ENCODE measurements around the gene C18orf63. TPM values are rescaled to one million over a fixed set of nuclear protein-coding genes. Genes with fewer than 3 reads are reported as not detected.
A peak's percentile ranks its signal among the peaks of the same experiment; 100 is the strongest.

Gene C18orf63
- total and polyA plus RNA-seq, 4 experiments from 2014 or later: not detected

- Histone ChIP-seq H3K27ac (ENCODE audit: low read depth, low read length) (no peak overlapping the region), H3K4me3 (ENCODE audit: low read length in 2 of 2) (no peak overlapping the region), H3K4me1 (ENCODE audit: insufficient read depth, low read length) (peaks cover 68% of the 10 kb centered on the region), H3K27me3 (ENCODE audit: insufficient read depth, low read length) (no peaks in the 10 kb centered on the region), H3K36me3 (ENCODE audit: insufficient read depth, low read length) (no peaks in the 10 kb centered on the region), H3K9me3 (ENCODE audit: control insufficient read depth in 1 of 2, low read length in 2 of 2) (no peaks in the 10 kb centered on the region)
- Mint-ChIP-seq H3K9me3 (peaks cover 0 to 2% (median 0%) of the 10 kb centered on the region in 8 donors), H3K27ac (peak overlapping the region; percentile 2 to 93 (median 80)), H3K4me1 (peaks cover 40 to 69% (median 53%) of the 10 kb centered on the region in 4 donors), H3K27me3 (peaks cover 0 to 2% of the 10 kb centered on the region in 2 donors), H3K4me3 (peak overlapping the region in 2 of 8 donors; percentile 20 to 26), H3K36me3 (peaks cover 0 to 1% of the 10 kb centered on the region in 2 donors)
- intact Hi-C loops (cut with micrococcal nuclease): no loop called here
- no peak for DNase-seq
- CTCF ChIA-PET (ENCODE audit: partially characterized antibody): interaction anchor here (11.9 kb wide), 1 partner anchor 117 kb away, joined by 124 read pairs; the partner anchor contains the start of gene CNDP2
- POLR2A ChIA-PET (ENCODE audit: partially characterized antibody): interaction anchor here (2.3 kb wide), 1 partner anchor 122 kb away, joined by 7 read pairs; no protein-coding TSS in a partner anchor
Observed at GRCh38 chr18:74376523-74376922, 60.9 kb downstream of the C18orf63 start.

- no peaks in the 10 kb centered on the region for H3K27me3 ChIP-seq (ENCODE audit: insufficient read depth, low read length)
- Mint-ChIP-seq H3K9me3 (peaks cover 0 to 2% (median 0%) of the 10 kb centered on the region in 8 donors), H3K27ac (peak overlapping the region; percentile 49 to 95 (median 84)), H3K27me3 (no peaks in the 10 kb centered on the region), H3K4me3 (peak overlapping the region in 6 of 8 donors; percentile 40 to 69 (median 62)), H3K4me1 (peaks cover 33 to 60% (median 45%) of the 10 kb centered on the region in 4 donors), H3K36me3 (peaks cover 0 to 1% of the 10 kb centered on the region in 2 donors)
- CTCF ChIA-PET (ENCODE audit: partially characterized antibody): interaction anchor here (0.7 to 11.9 kb wide), 12 partner anchors 9 to 295 kb away, joined by 3 to 124 read pairs (median 3); partner anchors contain the start of gene CNDP2
- no peak overlapping the region for H3K27ac ChIP-seq (ENCODE audit: low read depth, low read length)
- no peaks in the 10 kb centered on the region for H3K36me3 ChIP-seq (ENCODE audit: insufficient read depth, low read length)
- no peaks in the 10 kb centered on the region for H3K9me3 ChIP-seq (ENCODE audit: control insufficient read depth in 1 of 2, low read length in 2 of 2)
- intact Hi-C loops (cut with micrococcal nuclease): no loop called here
- no peak overlapping the region for H3K4me3 ChIP-seq (ENCODE audit: low read length in 2 of 2)
- POLR2A ChIA-PET (ENCODE audit: partially characterized antibody): interaction anchor here (0.7 to 2.3 kb wide), 9 partner anchors 9 to 229 kb away, joined by 3 to 11 read pairs (median 4); partner anchors contain the start of genes CNDP2, TIMM21 and ZNF407
- H3K4me1 ChIP-seq (ENCODE audit: insufficient read depth, low read length): peaks cover 55% of the 10 kb centered on the region
- no peak for DNase-seq
Observed at GRCh38 chr18:74377776-74378175, 62.1 kb downstream of the C18orf63 start.

- no peaks in the 10 kb centered on the region for H3K27me3 Mint-ChIP-seq
- peak overlapping the region in 7 of 8 donors; percentile 40 to 69 (median 61) for H3K4me3 Mint-ChIP-seq
- Histone ChIP-seq H3K27ac (ENCODE audit: low read depth, low read length) (no peak overlapping the region), H3K4me1 (ENCODE audit: insufficient read depth, low read length) (peaks cover 50% of the 10 kb centered on the region), H3K36me3 (ENCODE audit: insufficient read depth, low read length) (no peaks in the 10 kb centered on the region), H3K9me3 (ENCODE audit: control insufficient read depth in 1 of 2, low read length in 2 of 2) (no peaks in the 10 kb centered on the region), H3K4me3 (ENCODE audit: low read length in 2 of 2) (no peak overlapping the region), H3K27me3 (ENCODE audit: insufficient read depth, low read length) (no peaks in the 10 kb centered on the region)
- peak overlapping the region; percentile 49 to 95 (median 84) for H3K27ac Mint-ChIP-seq
- H3K36me3 Mint-ChIP-seq: peaks cover 0 to 1% of the 10 kb centered on the region in 2 donors
- CTCF ChIA-PET (ENCODE audit: partially characterized antibody): interaction anchor here (0.7 to 11.9 kb wide), 12 partner anchors 8 to 296 kb away, joined by 3 to 124 read pairs (median 3); partner anchors contain the start of gene CNDP2
- intact Hi-C loops (cut with micrococcal nuclease): no loop called here
- POLR2A ChIA-PET (ENCODE audit: partially characterized antibody): interaction anchor here (0.7 to 2.3 kb wide), 9 partner anchors 10 to 230 kb away, joined by 3 to 11 read pairs (median 4); partner anchors contain the start of genes CNDP2, TIMM21 and ZNF407
- H3K4me1 Mint-ChIP-seq: peaks cover 33 to 59% (median 45%) of the 10 kb centered on the region in 4 donors
- H3K9me3 Mint-ChIP-seq: peaks cover 0 to 2% (median 0%) of the 10 kb centered on the region in 8 donors
- peak; percentile 59 to 70 (median 63) for DNase-seq
Observed at GRCh38 chr18:74378179-74378682, 62.6 kb downstream of the C18orf63 start.

GRCh38 chr18:74380916-74381315 lies 65.3 kb downstream of the C18orf63 start:
- ChIA-PET POLR2A (ENCODE audit: partially characterized antibody) (no interaction called here), CTCF (ENCODE audit: partially characterized antibody) (no interaction called here)
- Histone ChIP-seq H3K4me1 (ENCODE audit: insufficient read depth, low read length) (peaks cover 29% of the 10 kb centered on the region), H3K9me3 (ENCODE audit: control insufficient read depth in 1 of 2, low read length in 2 of 2) (no peaks in the 10 kb centered on the region), H3K27me3 (ENCODE audit: insufficient read depth, low read length) (no peaks in the 10 kb centered on the region), H3K36me3 (ENCODE audit: insufficient read depth, low read length) (no peaks in the 10 kb centered on the region), H3K27ac (ENCODE audit: low read depth, low read length) (no peak overlapping the region), H3K4me3 (ENCODE audit: low read length in 2 of 2) (no peak overlapping the region)
- H3K27ac Mint-ChIP-seq: no peak overlapping the region
- H3K27me3 Mint-ChIP-seq: no peaks in the 10 kb centered on the region
- H3K9me3 Mint-ChIP-seq: peaks cover 0 to 2% (median 0%) of the 10 kb centered on the region in 8 donors
- peaks cover 17 to 35% (median 28%) of the 10 kb centered on the region in 4 donors for H3K4me1 Mint-ChIP-seq
- H3K4me3 Mint-ChIP-seq: no peak overlapping the region
- peaks cover 0 to 1% of the 10 kb centered on the region in 2 donors for H3K36me3 Mint-ChIP-seq
- DNase-seq: no peak
- intact Hi-C loops (cut with micrococcal nuclease): no loop called here

GRCh38 chr18:74381621-74382295 lies 66.1 kb downstream of the C18orf63 start:
- Histone ChIP-seq H3K9me3 (ENCODE audit: control insufficient read depth in 1 of 2, low read length in 2 of 2) (no peaks in the 10 kb centered on the region), H3K36me3 (ENCODE audit: insufficient read depth, low read length) (no peaks in the 10 kb centered on the region), H3K27ac (ENCODE audit: low read depth, low read length) (no peak overlapping the region), H3K4me3 (ENCODE audit: low read length in 2 of 2) (no peak overlapping the region), H3K27me3 (ENCODE audit: insufficient read depth, low read length) (no peaks in the 10 kb centered on the region), H3K4me1 (ENCODE audit: insufficient read depth, low read length) (peaks cover 21% of the 10 kb centered on the region)
- ChIA-PET POLR2A (ENCODE audit: partially characterized antibody) (interaction anchor here (1.0 kb wide), 1 partner anchor 8 kb away, joined by 5 read pairs; no protein-coding TSS in a partner anchor), CTCF (ENCODE audit: partially characterized antibody) (interaction anchor here (1.2 kb wide), 1 partner anchor 28 kb away, joined by 3 read pairs; no protein-coding TSS in a partner anchor)
- Mint-ChIP-seq H3K36me3 (peaks cover 0 to 1% of the 10 kb centered on the region in 2 donors), H3K4me1 (peaks cover 12 to 26% (median 22%) of the 10 kb centered on the region in 4 donors), H3K9me3 (peaks cover 0 to 2% (median 0%) of the 10 kb centered on the region in 8 donors), H3K4me3 (no peak overlapping the region), H3K27ac (peak overlapping the region in 2 of 7 donors; percentile 13 to 51), H3K27me3 (no peaks in the 10 kb centered on the region)
- intact Hi-C loops (cut with micrococcal nuclease): no loop called here
- DNase-seq: no peak

GRCh38 chr18:74382481-74383017 lies 66.9 kb downstream of the C18orf63 start:
- Mint-ChIP-seq H3K36me3 (peaks cover 0 to 1% of the 10 kb centered on the region in 2 donors), H3K27ac (no peak overlapping the region), H3K9me3 (peaks cover 0 to 2% (median 0%) of the 10 kb centered on the region in 8 donors), H3K4me3 (no peak overlapping the region), H3K4me1 (peaks cover 12 to 25% (median 19%) of the 10 kb centered on the region in 4 donors), H3K27me3 (peaks cover 0 to 3% of the 10 kb centered on the region in 2 donors)
- Histone ChIP-seq H3K4me3 (ENCODE audit: low read length in 2 of 2) (no peak overlapping the region), H3K27ac (ENCODE audit: low read depth, low read length) (no peak overlapping the region), H3K9me3 (ENCODE audit: control insufficient read depth in 1 of 2, low read length in 2 of 2) (no peaks in the 10 kb centered on the region), H3K4me1 (ENCODE audit: insufficient read depth, low read length) (peaks cover 16% of the 10 kb centered on the region), H3K36me3 (ENCODE audit: insufficient read depth, low read length) (no peaks in the 10 kb centered on the region), H3K27me3 (ENCODE audit: insufficient read depth, low read length) (no peaks in the 10 kb centered on the region)
- no peak for DNase-seq
- CTCF ChIA-PET (ENCODE audit: partially characterized antibody): interaction anchor here (1.2 kb wide), 1 partner anchor 28 kb away, joined by 3 read pairs; no protein-coding TSS in a partner anchor
- intact Hi-C loops (cut with micrococcal nuclease): no loop called here
- POLR2A ChIA-PET (ENCODE audit: partially characterized antibody): interaction anchor here (1.0 kb wide), 1 partner anchor 9 kb away, joined by 5 read pairs; no protein-coding TSS in a partner anchor

All from CD4-positive, alpha-beta memory T cell (primary cell).